HG03521 (cell line): ENCODE data around the gene ZNF423.

Source experiments
- ATAC-seq: cut with Tn5 transposase; IDR thresholded peaks from one replicate; pipeline ENCODE4 v1.9.1; 2021; ENCODE audit warnings: mild to moderate bottlenecking, moderate library complexity; ENCODE audit not compliant: unreplicated experiment

The ZNF423 gene

GRCh38 chr16:49592546-49593423 is 263.1 kb downstream of the ZNF423 start:
- no peak for ATAC-seq

DNA sequence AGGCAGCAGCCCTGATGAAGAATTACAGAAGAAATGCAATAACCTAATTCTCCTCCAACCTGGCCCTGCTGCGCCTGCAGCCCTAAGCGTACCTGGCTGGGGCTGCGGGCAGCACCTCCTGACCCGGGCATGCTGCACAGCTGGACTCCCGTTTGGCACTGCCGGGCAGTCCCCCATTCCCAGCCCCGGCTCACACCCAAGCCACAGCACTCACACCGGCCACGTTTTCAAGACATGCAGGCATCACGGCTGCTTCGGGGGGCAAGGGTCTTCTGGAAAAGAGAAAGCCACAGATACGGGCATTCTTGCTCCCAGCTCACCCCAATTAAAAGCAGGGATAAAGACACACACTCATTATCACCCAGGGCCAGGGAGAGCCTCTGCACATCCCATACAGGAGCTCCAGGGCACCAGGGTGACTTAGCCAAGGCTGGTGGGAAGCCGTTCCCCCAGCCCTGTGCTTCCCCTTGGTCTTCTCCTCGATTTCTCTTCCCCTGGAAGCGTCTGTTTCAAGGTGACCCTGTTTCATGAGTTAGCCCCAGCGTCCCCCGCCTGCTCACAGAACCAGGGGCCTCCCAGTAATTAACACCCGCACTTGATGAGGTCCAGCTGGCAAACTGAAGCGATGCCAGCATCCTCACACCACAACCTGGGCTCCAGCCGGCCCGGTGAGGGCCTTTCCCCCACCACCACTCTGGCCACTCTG is 265.6 kb downstream of the ZNF423 start:
- ATAC-seq: no peak

DNA sequence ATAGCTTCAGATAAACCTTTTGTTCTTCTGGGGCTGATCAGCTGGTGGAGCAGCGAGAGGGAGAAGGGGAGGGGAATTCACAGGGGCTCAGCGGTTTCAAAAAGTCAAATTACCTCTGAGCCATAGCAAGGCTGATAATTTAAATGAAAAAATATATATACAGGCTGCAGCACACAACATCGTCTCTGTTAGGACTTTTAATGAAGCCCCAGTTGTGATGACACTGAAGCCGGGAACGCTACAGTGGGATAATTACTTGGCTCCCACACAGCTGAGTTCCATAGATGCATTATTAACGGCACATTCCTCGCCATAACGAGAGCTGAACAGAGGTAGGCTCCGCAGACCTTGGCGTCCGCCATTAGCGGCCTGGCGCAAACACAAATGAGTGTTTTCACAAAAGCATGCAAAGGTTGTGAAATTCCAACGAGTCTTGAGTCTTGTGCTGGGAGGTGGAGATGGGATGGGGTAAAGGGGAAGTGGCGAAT is 266.3 kb downstream of the ZNF423 start:
- ATAC-seq: no peak

DNA sequence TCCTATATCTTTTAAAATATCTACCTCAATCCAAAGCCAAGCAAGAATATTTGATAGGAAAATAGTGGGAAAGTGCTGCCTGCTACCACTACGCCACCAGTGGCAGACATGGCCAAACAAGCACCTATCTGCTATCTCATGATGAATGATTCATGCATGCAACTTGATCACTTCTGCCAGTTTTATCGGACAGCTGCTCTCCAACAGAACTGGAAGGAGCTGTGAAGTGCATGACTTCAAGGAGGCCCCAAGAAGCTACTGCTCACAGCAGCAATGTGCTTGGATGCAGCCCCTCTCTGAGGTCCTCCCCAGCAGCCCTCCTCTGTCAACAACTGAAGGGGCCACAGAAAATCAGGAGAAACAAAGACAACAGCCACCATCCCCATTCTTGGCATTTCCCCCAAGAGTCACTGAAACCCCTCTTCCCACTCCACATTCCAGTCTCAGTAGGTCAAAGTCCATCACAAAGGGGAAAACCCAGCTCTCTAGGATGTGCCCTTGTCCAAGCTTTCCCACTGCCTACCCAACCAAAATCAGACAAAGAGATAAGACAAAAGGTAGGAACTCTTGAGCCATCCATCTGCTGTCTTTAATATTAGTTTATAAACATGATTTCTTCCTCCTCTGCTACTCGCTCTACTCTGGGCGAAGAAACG is 267.1 kb downstream of the ZNF423 start:
- ATAC-seq: no peak

DNA sequence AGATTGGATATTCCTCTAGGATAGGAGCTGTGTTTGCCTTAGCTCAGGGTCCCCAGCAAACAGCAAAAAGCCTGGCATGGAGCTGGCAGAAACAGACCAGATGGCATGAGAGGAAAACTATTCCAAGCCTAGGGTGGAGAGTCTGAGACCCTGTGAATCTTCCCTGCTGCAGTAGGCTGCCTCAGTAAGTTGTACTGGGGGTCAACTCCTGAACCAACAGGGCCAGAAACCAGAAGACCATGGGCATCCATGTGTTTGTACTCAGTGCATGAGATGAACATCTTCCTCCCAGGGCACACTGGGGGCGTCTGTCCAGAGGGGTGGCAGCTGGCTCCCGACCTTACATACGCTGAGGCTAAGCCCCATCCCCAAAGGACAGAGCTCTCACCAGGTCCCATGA is 267.9 kb downstream of the ZNF423 start:
- ATAC-seq: no peak

- no peak for ATAC-seq
These were observed 268.4 kb downstream of the ZNF423 start for GRCh38 chr16:49587511-49587910.

DNA sequence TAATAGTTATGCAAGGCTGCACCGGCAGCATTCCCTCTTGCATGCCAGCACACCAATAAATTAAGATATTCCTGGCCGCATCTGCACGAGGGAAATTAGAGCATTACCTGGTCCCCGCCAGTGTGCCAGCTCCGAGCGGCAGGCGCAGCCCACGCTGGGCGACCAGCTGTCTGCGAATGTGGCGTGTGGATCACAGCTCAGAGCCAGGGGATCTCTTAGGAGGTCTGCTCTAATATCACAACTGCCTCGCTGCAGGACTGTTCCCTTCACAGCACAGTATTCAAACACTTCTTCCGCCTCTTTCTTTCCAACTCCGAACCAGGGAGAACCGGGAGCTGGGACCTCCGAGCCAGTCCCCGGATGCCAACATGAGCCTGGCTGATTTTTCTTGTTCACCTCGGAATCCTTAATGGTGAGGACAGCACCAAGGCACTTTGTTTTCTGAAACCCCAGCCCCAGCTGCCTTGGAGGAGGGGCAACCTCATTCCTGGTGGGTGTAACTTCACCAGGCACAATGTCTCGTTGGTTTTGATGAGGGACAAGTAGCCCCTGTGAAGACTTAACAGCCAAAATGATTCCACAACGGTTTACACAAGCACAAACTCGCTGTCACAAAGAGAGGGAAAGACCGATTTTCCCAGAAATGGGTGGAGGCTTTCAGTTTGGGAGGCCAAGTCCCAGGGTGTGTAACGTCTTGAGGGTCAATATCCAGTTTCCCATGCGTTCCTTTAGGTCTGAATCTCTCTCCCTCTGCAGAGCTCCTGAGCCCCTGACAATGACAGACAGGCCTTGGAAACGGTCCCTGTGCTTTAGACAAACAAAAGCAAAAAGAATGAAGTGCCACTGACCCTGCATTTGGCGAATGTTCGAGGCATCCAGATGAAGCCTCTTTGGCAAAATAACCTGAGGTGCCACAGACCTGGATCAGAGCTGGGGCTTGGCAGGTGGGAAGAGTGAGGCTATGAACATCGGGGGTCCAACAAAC is 269.2 kb downstream of the ZNF423 start:
- no peak for ATAC-seq

- no peak for ATAC-seq
These were observed 270.6 kb downstream of the ZNF423 start for GRCh38 chr16:49585143-49585832.

DNA sequence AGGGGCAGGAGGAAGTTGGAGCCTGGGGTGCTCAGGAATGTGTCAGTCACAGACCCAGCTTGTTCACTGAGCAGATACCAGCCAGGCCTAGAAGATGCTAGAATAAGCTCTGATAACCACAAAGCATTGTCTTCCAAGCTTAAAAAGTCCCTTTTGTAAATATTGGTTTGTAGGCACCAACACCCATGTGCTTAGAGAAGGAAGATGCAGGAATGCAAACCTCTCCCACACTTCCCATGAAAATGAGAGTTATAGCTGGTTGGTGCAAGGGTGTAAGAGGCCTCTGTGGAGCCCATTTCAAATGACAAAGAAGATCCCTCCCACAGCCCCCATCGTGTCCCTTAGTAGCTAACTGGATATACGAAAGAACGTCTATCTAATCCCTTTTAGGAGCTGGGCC is 272.0 kb downstream of the ZNF423 start:
- no peak for ATAC-seq

DNA sequence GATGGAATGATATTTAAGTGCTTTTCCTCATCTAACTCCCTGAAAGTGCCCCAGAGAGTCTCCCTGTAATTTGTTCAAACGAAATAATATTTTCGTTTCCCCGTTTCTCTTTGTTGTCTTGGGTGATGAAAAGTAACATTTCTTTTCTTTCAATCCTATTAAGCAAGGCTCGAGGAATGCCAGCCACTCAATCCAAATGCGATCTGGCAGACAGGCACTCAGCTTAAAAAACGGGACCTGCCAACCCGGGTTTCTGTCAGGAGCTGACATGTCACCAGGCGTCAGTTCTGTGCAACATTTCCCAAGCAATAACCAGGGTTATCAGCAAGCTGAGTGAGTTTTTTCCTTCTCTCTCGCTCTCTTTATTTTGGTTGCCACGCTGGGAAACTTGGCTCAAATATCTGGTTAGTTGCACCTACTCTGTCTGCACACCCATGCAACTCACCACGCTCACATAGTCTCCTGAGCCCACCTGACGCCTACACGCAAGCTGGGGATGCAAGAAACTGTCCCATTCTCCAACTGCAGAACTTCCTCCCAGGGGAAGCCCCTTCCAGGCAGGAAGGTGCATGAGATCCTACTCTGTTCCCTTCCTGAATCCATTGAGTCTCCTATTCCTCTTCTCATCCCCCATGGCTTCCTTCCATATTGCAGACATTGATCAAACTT is 274.1 kb downstream of the ZNF423 start:
- ATAC-seq: no peak

DNA sequence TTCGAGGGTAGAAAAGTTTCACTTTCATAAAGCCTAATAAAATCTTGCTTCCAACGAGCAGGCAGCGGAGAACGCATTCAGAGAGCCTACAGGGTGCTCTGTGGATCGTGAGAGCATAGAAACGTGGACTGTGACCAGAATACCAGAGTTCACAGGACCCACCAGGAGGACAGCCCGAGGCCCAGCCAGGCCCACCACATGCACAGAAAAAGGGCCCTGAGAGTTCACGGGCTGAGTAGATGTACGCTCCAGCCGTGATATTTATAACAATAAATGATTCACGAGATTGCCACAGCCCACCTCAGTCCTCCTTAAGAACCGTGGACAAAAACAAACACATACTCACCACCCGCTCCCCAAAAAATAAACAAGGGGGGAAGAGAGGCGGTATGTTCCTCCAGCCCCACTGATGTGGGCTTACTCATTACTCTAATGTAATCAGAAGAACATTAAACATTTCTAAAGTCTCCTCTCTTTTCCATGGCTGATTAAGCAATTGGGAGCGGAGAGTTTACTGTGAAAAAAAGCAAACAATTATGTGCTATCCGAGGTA is 275.1 kb downstream of the ZNF423 start:
- ATAC-seq: no peak

- ATAC-seq: no peak
These were observed 277.4 kb downstream of the ZNF423 start for GRCh38 chr16:49578435-49579024.

DNA sequence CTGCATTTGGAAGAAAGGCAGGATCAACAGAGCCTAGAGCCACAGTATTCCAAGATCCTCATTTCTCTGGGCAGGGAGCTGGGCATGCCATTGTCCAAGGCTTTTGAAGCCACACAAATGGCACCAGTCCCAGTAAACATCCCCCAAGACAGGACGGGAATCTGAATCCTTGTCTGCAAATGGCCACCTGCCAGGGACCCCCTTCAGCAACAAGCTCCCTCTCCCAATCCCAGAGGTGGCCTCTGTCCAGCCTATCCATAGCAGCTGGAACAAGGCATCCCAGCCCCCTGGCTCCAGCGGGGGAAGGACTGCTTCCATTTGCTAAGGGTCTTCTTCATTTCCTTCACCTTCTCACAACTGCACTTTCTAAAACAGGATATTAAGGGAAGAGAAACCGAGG is 277.9 kb downstream of the ZNF423 start:
- no peak for ATAC-seq

- no peak for ATAC-seq
These were observed 279.0 kb downstream of the ZNF423 start for GRCh38 chr16:49576941-49577340.

DNA sequence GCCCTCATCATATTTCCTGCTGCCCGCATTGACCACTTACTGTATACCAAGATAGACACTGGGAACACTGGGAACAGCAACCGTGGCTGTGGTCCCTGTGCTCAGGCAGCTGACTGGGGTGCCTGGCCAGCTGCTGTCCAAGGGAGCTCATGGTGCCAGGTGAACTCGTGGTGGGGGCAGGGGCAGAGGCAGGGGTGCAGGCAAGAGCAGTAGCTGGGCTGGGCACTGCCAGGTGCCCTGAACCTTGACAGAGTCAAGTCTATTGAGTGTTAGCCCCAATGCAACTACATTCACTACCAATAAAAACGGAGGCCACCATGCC is 279.8 kb downstream of the ZNF423 start:
- no peak for ATAC-seq

DNA sequence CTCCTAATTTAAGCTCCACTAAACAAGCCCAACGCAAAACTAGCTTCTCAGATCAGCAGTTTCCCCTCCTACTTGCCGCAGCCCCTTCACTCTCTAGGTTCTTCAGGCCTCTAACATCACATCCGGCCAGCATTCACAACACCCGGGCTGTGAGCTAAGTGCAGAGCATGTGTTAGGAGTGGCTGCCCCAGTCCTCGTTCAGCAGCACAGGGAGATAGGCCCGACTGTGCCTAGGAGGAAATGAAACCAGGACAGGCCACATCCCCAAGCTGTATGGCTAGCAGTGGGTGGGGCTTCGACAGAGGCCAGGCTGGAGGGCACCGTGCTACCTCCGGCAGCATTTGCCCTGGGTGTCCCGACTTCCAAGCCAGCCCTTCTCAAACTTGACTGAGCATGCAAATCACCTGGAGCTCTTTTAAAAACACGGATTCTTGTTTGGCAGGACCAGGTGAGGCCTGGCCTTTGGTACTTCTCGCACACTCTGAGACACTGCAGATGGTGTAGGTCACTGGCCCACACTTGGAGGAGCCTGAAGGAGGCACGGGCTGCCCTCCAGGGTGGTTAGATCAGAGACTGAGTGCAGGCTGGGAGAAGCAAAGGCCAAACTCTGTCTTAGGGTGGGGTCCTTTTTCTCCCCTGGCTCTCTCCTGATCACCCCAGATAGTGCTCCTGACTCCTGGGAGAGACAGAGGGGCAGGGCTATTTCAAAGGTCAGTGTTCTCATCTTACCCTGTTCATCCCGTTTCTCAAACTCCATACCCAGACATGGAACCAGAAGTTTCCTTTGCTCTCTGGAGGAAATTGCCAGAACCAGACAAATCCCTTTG is 280.4 kb downstream of the ZNF423 start:
- peak; percentile 93 for ATAC-seq

DNA sequence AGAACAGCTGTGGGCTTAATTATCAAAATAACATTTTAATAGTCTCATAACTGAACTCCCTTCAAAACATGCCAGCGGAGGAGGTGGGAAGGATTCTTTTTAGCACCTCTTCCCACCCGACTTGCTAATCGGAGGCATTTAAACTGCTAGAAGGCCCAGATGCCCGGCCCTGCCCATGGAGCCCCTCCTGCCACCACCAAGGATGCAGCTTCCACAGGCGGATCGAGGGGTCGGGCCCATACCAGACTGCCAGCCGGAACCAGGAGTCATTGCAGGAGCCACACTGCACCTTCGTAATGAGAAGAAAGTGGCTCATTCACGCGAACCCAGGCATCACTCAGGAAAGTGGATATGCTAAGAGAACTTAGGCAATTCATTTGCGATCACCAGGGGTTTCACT is 281.1 kb downstream of the ZNF423 start:
- no peak for ATAC-seq

- no peak for ATAC-seq
These were observed 288.0 kb downstream of the ZNF423 start for GRCh38 chr16:49567950-49568349.
